Activated B cell treated with CpG ODN at 0.5 μM for 24 hours (primary cell): Measurements from ENCODE around the gene STK24. TPM values are rescaled to one million over a fixed set of nuclear protein-coding genes. Genes with fewer than 3 reads are reported as not detected.

Experiments
- ATAC-seq: fragments of 200-7000 bp; cut with Tn5 transposase; one replicate; pipeline ENCODE4 v1.10.0; 2021; ENCODE audit warnings: low read depth, mild to moderate bottlenecking, moderate library complexity
- CTCF ChIA-PET: fragments of 350-600 bp; sonication (Branson Sonifier 250); formaldehyde crosslinking; loops from one replicate; lab custom pipeline; 2021; ENCODE audit warnings: antibody characterized with exemption; lab: Charles Lee
- POLR2A ChIA-PET: fragments of 350-600 bp; sonication (Branson Sonifier 250); formaldehyde crosslinking; loops from one replicate; lab custom pipeline; 2021; ENCODE audit warnings: antibody characterized with exemption; lab: Charles Lee
- DNase-seq: peaks from one replicate; pipeline ENCODE4 v3.0.0; 2022
- H3K27ac Mint-ChIP-seq: one replicate; pipeline ENCODE4 v1.8.0; 2020; ENCODE audit warnings: mixed read lengths
- H3K27me3 Mint-ChIP-seq: one replicate; pipeline ENCODE4 v1.8.0; 2021; ENCODE audit warnings: mixed read lengths
- H3K36me3 Mint-ChIP-seq: one replicate; pipeline ENCODE4 v1.8.0; 2021; ENCODE audit warnings: low read depth, mixed read lengths
- H3K4me1 Mint-ChIP-seq: one replicate; pipeline ENCODE4 v1.8.0; 2021; ENCODE audit warnings: mixed read lengths
- H3K4me3 Mint-ChIP-seq: one replicate; pipeline ENCODE4 v1.8.0; 2020; ENCODE audit warnings: mild to moderate bottlenecking, mixed read lengths
- H3K9me3 Mint-ChIP-seq: one replicate; pipeline ENCODE4 v1.8.0; 2020; ENCODE audit warnings: mixed read lengths
- intact Hi-C: fragments of 100-400 bp; cut with micrococcal nuclease; formaldehyde crosslinking; loops from one replicate; pipeline ENCODE4 v1.15.1; 2024
- total RNA-seq: library from RNA; stranded (reverse); gene quantifications from 2 replicates; pipeline ENCODE4 v1.2.3, GENCODE V29; 2022
- TF ChIP-seq, protein P1 (sequence below): fragments of 200-600 bp; IDR thresholded peaks from one replicate; pipeline ENCODE4 v1.8.0; 2022; ENCODE audit warnings: antibody characterized with exemption, mild to moderate bottlenecking

The STK24 gene
- total RNA-seq, 1 donor from 2014 or later, result 84.8 TPM

DNA sequence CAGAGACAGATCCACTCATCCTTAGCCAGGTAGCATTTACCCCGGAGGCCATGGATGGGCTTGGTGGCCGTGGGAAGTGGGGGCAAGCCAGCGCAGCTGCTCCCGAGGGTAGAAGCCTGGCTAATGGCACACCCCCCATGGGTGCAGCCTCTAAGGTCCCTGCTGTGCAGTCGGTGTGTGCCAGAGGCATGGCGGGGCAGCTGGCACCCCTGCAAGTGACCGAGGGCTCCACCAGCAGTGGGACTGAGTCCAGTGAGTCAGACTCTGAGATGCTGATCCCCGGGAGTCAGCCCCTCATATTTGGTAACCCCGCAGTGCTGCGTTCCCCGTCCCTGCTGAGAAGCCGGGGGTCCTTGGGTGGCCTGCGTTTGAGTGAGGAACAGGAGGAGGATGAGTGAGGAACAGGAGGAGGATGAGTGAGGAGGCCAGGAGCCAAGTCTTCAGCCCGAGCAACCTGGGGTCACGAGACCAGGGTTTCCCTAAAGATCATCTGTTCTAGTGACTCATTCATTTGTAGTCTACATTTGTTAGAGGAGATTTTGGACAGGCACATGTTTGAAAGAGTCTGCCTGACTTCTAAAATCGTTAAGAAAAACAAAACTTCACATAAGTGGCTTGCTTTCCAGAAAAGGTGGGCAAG is 180.7 kb downstream of the STK24 start:
- Mint-ChIP-seq H3K36me3 (no peaks in the 10 kb centered on the region), H3K27ac (no peak overlapping the region), H3K4me1 (no peaks in the 10 kb centered on the region), H3K27me3 (peaks cover 11% of the 10 kb centered on the region), H3K4me3 (no peak overlapping the region), H3K9me3 (no peaks in the 10 kb centered on the region)
- ChIA-PET CTCF (no interaction called here), POLR2A (no interaction called here)
- ATAC-seq (no peak), DNase-seq (no peak)
- TF ChIP-seq, protein P1, sequence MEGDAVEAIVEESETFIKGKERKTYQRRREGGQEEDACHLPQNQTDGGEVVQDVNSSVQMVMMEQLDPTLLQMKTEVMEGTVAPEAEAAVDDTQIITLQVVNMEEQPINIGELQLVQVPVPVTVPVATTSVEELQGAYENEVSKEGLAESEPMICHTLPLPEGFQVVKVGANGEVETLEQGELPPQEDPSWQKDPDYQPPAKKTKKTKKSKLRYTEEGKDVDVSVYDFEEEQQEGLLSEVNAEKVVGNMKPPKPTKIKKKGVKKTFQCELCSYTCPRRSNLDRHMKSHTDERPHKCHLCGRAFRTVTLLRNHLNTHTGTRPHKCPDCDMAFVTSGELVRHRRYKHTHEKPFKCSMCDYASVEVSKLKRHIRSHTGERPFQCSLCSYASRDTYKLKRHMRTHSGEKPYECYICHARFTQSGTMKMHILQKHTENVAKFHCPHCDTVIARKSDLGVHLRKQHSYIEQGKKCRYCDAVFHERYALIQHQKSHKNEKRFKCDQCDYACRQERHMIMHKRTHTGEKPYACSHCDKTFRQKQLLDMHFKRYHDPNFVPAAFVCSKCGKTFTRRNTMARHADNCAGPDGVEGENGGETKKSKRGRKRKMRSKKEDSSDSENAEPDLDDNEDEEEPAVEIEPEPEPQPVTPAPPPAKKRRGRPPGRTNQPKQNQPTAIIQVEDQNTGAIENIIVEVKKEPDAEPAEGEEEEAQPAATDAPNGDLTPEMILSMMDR, result no peak
- intact Hi-C loops, result no loop called here

Other genes starting within 250 kb of the STK24 start
- gene SLC15A1, start 175.6 kb upstream of the STK24 start, total RNA-seq, result not detected in 2 replicates